ENCODE data around the gene TJP1. TPM values are rescaled to one million over a fixed set of nuclear protein-coding genes. Genes with fewer than 3 reads are reported as not detected.
"Not testable (repeated sequence)": the region's sequence is repeated elsewhere in the genome, so short reads cannot be mapped to it uniquely, and the experiment has no call there.

The TJP1 gene
- total RNA-seq, 2 donors from 2014 or later = 47.2 to 70.1 TPM

DNA sequence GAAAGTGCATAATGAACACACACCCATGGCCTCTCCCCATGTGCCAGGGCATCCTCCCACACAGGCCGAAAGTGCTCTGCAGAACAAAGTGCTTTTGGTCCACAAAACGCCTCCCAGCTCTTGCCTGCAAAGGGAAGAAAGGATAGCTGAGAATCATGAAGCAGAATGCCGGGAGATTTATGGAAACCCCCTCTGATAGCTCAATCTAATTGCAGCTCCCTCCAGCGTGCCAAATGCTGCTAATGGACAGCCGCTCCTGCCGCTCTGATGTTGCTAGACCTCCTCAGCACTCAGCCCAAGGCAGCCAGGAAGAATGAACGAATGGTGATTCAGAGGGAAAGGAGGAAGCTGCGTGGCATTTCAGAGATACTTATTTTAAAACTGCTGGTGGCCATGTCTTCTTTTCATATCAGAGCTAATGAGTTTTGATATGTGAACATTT, 145.3 kb downstream of the TJP1 start:
- peak overlapping the region in 1 of 2 donors; percentile 30 for H3K9ac ChIP-seq (ENCODE audit: low read depth in 2 of 2, low read length in 2 of 2)
- TF ChIP-seq, protein P1, sequence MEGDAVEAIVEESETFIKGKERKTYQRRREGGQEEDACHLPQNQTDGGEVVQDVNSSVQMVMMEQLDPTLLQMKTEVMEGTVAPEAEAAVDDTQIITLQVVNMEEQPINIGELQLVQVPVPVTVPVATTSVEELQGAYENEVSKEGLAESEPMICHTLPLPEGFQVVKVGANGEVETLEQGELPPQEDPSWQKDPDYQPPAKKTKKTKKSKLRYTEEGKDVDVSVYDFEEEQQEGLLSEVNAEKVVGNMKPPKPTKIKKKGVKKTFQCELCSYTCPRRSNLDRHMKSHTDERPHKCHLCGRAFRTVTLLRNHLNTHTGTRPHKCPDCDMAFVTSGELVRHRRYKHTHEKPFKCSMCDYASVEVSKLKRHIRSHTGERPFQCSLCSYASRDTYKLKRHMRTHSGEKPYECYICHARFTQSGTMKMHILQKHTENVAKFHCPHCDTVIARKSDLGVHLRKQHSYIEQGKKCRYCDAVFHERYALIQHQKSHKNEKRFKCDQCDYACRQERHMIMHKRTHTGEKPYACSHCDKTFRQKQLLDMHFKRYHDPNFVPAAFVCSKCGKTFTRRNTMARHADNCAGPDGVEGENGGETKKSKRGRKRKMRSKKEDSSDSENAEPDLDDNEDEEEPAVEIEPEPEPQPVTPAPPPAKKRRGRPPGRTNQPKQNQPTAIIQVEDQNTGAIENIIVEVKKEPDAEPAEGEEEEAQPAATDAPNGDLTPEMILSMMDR (IDR thresholded peaks at IDR 0.05) = no peak
- no peaks in the 10 kb centered on the region for H3K27me3 ChIP-seq
- no peak overlapping the region for H3K4me3 ChIP-seq
- H3K4me1 ChIP-seq = peaks cover 5% of the 10 kb centered on the region
- intact Hi-C loops (cut with DNase I) = no loop called here
- no peaks in the 10 kb centered on the region for H3K36me3 ChIP-seq
- H3K9me3 ChIP-seq = no peaks in the 10 kb centered on the region
- DNase-seq = no peak
- H3K27ac ChIP-seq = no peak overlapping the region

DNA sequence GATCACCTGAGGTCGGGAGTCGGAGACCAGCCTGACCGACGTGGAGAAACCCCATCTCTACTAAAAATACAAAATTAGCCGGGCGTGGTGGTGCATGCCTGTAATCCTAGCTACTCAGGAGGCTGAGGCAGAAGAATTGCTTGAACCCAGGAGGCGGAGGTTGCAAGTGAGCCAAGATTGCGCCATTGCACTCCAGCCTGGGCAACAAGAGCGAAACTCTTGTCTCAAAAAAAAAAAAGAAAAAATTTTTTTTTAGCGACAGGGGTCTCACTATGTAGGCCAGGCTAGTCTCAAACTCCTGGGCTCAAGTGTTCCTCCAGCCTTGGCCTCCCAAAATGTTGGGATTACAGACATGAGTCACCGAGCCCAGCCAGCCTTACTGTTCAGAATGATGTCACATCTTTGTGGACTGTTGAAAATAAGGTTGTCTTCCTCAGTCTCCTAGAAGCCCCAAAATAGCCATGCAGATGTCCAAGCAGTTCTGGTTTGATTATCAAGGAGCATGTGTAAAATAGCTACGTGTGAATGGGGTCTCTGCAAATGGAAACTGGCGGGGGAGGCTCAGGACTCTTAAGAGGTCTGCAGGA, 145.8 kb downstream of the TJP1 start:
- H3K4me3 ChIP-seq; intact Hi-C loops (cut with DNase I); H3K27me3 ChIP-seq; H3K27ac ChIP-seq; H3K9me3 ChIP-seq; H3K4me1 ChIP-seq; DNase-seq; H3K36me3 ChIP-seq; H3K9ac ChIP-seq (ENCODE audit: low read depth in 2 of 2, low read length in 2 of 2): not testable (repeated sequence)

DNA sequence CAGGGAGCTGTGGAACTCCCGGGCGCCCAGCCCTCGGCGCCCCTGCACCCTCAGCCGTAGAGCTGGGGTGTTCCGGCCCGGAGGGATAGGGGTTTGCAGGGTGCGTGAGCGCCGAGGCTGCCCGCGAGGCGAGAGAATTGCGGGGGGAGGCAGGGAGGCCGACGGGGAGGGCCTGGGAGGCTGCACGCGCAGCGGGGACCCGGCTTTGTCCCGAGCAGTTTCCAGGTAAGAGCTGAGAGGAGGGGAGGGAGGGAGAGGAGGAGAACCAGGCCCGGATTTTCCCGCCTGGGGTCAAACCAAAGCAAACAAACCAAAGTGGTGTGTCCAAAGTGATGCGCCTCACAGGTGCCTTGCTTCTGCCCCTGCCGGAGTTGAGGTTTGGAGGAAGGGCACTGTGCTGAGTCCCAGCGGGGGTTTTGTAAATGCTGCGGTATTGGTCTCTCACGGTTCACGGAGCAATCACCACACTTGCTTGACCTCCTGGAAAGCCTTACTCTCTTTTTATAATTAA, 146.4 kb downstream of the TJP1 start:
- intact Hi-C loops (cut with DNase I) = no loop called here
- peak overlapping the region; percentile 44 for H3K4me3 ChIP-seq
- no peak for DNase-seq

DNA sequence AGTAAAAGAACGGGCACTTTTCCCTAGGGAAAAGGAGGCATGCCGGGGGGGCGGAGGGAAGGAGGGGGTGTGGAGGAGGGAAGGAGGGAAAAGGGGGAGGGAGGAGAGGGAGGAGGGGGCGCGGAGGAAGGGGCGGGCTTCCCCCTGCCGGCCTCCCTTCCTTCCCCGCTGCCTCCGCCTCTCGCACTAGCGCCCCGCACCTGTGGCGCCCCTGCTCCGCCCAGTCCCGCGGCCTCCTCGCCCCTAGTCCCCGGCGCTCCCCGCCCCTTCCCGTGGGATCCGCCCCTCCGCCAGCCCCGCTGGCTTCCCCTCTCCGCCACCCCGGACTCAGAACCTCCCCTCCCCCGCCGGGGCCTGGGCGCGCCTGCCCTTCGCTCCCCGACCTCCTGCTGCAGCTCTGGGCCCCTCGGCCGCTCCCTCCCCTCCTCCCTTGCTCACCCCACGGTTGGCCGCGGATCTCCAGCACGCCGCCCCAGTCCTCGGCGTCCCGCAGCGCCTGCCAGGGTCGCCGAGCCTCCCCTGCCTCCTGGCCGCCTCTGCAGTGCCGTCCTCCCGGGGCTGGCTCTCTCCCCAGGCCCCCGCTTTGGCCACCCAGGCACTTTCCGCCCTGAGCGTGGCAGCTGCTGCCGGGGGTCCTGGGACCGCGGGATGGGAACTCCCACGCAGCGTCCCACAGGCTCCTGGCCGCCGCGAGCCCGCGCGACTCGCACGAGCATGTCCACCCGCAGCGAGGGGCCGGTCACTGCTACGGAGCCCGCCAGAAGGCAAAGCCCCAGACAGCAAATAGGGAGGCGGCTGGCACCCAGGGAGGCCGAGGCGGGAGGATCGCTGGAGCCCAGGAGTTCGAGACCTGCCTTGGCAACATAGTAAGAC, 147.4 kb downstream of the TJP1 start:
- H3K27me3 ChIP-seq = no peaks in the 10 kb centered on the region
- no peaks in the 10 kb centered on the region for H3K36me3 ChIP-seq
- H3K4me1 ChIP-seq = peaks cover 10% of the 10 kb centered on the region
- no peaks in the 10 kb centered on the region for H3K9me3 ChIP-seq
- intact Hi-C loops (cut with DNase I) = no loop called here
- peak overlapping the region; percentile 44 for H3K4me3 ChIP-seq
- peak; percentile 86 for DNase-seq
- H3K9ac ChIP-seq (ENCODE audit: low read depth in 2 of 2, low read length in 2 of 2) = peak overlapping the region; percentile 58 to 63
- no peak overlapping the region for H3K27ac ChIP-seq
- TF ChIP-seq, protein P1 (IDR thresholded peaks at IDR 0.05) = no peak

More for the DNA sequence above, 146.4 kb downstream of the TJP1 start:
- Histone ChIP-seq H3K36me3 (no peaks in the 10 kb centered on the region), H3K9ac (ENCODE audit: low read depth in 2 of 2, low read length in 2 of 2) (no peak overlapping the region), H3K27me3 (no peaks in the 10 kb centered on the region), H3K9me3 (no peaks in the 10 kb centered on the region), H3K27ac (no peak overlapping the region), H3K4me1 (peaks cover 5% of the 10 kb centered on the region)
- TF ChIP-seq, protein P1 (IDR thresholded peaks at IDR 0.05) = no peak

DNA sequence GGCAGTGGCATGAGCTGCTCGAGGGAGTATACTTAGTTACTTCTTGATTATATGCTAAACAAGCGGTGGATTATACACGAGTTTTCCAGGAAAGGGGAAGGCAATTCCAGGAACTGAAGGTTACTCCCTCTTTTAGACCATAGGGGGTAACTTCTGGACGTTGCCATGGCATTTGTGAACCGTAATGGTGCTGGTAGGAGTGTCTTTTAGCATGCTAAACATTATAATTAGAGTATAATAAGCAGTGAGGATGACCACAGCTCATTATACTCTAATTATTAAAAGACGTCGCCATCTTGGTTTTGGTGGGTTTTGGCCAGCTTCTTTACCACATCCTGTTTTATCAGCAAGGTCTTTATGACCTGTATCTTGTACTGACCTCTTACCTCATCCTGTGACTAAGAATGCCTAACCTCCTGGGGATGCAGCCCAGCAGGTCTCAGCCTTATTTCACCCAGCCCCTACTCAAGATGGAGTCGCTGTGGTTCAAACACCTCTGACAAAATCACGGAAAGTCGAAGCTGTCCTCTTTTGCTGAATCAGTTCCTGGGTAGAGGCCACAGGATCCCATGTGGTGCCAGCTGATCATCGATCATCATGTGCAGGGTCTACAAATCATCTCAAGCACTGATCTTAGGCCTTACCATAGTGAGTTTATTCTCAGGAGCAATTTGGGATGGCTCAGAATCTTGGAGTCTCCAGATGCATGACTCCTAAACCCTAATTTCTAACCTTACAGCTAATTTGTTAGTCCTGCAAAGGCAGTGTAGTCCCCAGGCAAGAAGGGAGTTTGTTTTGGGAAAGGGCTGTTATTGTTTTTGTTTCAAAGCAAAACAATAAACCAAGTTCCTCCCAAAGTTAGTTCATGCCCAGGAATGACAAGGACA, 149.1 kb downstream of the TJP1 start:
- TF ChIP-seq, protein P1 (IDR thresholded peaks at IDR 0.05) = no peak
- Histone ChIP-seq H3K9ac (ENCODE audit: low read depth in 2 of 2, low read length in 2 of 2) (no peak overlapping the region), H3K27ac (no peak overlapping the region), H3K27me3 (no peaks in the 10 kb centered on the region), H3K4me3 (no peak overlapping the region), H3K36me3 (no peaks in the 10 kb centered on the region), H3K4me1 (peaks cover 10% of the 10 kb centered on the region), H3K9me3 (no peaks in the 10 kb centered on the region)
- DNase-seq = no peak
- intact Hi-C loops (cut with DNase I) = no loop called here

Measured in colonic mucosa (tissue), 4 donors.